SIG-M5 treated with dmso at 0.1 percent for 504 hours (cell line): Measurements from ENCODE around the gene ATP5MK.
A peak's percentile ranks its signal among the peaks of the same experiment; 100 is the strongest.
"Not testable (repeated sequence)": the region's sequence is repeated elsewhere in the genome, so short reads cannot be mapped to it uniquely, and the experiment has no call there.

ENCODE experiments used
- DNase-seq: peaks from one replicate; lab custom pipeline; 2025; ENCODE audit not compliant: unreplicated experiment; lab: John Stamatoyannopoulos, UW

Gene ATP5MK

DNA sequence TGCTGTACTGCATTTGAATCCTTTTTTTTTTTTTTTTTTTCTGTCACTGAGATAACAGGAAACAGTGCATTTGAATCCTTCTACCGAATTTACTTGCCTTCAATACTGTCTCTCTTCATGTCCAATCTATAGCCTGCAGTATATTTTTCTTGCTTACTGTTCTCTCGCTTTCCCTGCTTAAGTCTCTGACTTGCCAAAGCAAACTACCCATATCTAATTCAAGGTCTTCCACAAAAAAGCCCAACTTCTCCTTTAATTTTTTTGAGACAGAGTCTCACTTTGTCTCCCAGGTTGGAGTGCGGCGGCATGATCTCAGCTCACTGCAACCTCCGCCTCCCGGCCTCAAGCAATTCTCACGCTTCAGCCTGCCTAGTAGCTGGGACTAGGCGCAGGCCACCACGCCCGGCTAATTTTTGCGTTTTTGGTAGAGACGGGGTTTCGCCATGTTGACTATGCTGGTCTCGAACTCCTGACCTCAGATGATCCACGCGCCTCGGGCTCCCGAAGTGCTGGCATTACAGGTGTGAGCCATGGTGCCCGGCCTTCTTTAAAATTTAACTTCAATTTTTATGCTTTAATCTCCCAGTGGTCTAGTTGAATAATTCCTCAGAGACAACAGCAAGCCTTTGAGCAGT, 1.0 kb upstream of the ATP5MK start:
- peak; percentile 3 for DNase-seq

DNA sequence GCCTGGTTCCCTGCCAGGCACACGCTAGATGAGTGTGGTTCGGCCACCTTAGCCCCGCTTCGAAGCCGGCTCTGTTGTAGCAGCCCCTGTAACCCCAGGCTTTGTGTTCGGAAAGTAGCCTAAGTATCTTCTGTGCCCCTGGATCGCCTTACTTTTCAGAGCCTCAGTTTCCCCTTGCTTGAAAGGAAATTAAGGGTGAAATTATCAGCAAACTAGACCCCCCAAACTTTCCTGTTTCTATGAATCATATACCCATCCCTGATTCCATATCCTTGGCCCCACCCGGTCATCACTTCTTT, 463 bp upstream of the ATP5MK start:
- DNase-seq = no peak

DNA sequence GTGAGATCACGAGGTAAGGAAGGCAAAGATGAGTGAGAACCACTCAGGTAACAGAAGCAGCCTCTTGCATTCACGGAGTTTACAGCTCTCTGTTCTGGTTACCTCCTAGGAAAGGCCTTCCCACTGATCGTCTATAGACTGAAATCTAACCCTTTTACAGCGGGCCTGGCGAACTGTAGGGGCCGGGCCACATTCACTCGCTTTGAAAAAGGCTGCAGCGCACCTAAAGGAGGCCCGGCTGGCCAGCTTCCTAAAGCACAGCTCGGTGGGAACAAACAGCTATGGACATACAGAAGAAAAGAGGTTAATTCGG, 565 bp downstream of the ATP5MK start:
- no peak for DNase-seq

DNA sequence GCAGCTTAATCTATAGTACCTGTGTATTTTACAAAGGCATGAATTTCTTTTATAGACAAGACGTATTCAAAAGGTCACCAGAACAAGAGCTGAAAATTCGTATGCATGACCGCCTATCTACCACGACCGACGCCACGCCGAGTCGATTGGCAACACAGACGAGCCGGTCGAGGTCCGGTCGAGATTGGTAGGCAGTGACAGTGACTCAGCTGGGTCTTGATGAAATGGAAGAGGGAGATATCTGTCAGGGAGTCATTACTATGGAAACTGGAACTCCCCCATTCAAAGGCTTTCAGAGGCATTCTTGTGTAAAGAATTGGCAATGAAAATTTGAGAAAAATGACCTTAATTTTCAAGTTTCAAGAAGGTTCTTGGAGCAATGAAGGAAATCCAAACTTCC, 2.1 kb downstream of the ATP5MK start:
- no peak for DNase-seq

DNA sequence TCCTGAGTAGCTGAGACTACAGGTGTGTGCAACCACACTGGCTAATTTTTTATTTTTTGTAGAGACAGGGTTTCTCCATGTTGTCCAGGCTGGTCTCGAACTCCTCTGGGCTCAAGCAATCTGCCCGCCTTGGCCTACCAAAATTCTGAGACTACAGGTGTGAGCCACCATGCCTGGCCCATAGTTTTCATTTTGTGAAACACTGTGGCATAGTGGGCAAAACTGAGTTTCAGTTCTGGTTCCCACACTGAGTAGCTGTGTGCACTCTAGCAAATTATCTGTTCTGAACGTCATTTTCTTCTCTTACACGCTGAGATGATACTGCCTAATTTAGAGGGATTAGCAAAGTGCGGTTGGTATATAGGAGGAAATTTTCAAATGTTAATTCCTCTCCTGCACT, 13.5 kb downstream of the ATP5MK start:
- DNase-seq = no peak

DNA sequence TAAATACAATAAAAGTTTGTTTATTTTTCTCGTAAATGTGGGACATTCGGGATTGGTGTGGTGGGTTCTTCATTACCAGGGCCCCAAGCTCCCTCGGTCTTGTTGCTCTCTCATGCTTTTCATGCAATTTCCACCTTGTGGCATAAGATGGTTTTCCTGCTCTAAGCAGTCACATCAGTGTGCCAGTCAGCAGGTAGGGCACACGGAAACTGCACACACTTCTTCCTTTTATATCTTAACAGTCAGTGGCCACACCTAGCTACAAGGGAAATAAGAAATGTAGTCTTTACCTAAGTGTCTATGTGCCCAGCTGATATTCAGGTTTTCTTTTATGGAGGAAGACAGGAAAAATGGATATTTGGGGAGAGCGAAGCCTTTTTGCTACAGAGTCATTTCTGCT, 22.0 kb downstream of the ATP5MK start:
- DNase-seq = no peak

DNA sequence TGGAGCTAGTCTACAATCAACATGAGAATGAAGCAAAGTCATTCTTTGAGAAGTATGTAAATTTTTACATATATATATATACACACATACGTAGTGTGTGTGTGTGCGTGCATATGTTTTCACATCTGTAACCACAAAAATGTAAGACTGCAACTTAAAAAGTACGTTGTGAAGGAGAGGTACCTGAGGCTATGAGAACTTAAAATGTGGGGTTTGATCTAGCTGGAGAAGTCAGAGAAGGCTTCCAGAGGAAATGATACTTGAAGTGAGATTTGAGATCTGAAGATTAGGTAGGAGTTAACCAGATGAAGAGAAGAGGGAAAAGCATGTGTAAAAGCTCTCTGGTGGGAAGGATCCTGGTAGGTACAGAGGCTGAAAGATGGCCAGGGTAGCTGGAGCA, 22.7 kb downstream of the ATP5MK start:
- DNase-seq = no peak

DNA sequence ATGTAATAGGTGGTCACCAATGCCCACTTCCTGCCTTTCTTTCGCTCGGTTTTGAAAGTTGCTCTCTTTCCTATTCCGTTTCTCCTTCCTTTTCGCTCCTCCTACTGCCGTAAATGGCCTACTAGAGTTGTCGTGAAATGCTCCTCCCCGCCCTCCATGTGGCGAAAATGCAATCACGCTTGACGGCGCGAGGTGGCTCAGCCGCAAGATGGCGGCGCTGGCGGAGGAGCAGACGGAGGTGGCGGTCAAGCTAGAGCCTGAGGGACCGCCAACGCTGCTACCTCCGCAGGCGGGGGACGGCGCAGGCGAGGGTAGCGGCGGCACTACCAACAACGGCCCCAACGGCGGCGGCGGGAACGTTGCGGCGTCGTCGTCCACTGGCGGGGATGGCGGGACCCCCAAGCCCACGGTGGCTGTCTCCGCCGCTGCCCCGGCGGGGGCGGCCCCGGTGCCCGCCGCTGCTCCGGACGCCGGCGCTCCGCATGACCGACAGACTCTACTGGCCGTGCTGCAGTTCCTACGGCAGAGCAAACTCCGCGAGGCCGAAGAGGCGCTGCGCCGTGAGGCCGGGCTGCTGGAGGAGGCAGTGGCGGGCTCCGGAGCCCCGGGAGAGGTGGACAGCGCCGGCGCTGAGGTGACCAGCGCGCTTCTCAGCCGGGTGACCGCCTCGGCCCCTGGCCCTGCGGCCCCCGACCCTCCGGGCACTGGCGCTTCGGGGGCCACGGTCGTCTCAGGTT, 28.3 kb downstream of the ATP5MK start, which contains the start of gene TAF5:
TAF5 (plus strand) TSS at position 195 of the 737 bp plus-strand sequence; CDS start at position 209, 14 bp downstream.
- peak; percentile 97 for DNase-seq

DNA sequence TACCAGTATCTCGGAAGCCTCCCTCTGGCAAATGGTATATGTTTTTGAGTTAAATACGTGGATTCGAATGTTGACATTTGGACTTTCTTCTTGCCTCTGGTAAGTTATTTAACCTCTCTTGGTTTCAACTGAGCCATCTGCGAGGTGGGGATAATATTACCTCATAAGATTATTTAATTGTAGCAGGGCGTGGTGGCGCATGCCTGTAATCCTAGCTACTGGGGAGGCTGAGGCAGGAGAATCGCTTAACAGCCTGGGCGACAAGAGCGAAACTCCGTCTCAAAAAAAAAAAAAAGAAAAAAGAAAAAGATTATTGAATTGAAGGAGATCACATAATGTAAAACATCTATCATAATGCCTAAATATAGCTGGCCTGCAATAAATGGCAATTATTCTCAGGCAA, 28.9 kb downstream of the ATP5MK start:
- DNase-seq = no peak

DNA sequence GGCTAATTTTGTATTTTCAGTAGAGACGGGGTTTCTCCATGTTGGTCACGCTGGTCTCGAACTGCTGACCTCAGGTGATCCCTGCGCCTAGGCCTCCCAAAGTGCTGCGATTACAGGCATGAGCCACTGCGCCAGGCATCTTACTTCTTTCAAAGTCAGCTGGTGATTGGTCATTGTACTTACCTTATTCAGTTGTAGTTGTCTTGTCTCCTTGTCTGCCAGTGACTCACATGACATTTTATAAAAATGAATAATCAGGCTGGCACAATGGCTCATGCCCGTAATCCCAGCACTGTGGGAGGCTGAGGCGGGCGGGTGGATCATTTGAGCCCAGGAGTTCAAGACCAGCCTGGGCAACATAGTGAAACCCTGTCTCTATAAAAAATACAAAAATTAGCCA, 35.5 kb downstream of the ATP5MK start:
- DNase-seq = not testable (repeated sequence)

DNA sequence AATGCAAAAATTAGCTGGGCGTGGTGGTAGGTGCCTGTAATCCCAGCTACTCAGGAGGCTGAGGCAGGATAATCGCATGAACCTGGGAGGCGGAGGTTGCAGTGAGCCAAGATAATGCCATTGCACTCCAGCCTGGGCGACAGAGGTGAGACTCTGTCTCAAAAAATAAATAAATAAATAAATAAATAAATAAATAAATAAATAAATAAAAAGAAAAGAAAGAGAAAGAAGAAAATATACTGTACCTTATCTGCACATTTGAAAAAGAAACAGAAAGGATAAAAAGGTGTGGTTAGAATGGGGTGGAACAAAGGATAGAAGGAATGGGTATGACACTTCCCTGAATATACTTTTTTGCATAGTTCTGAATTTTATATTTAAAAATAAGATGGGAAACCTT, 36.8 kb downstream of the ATP5MK start:
- DNase-seq = not testable (repeated sequence)

DNA sequence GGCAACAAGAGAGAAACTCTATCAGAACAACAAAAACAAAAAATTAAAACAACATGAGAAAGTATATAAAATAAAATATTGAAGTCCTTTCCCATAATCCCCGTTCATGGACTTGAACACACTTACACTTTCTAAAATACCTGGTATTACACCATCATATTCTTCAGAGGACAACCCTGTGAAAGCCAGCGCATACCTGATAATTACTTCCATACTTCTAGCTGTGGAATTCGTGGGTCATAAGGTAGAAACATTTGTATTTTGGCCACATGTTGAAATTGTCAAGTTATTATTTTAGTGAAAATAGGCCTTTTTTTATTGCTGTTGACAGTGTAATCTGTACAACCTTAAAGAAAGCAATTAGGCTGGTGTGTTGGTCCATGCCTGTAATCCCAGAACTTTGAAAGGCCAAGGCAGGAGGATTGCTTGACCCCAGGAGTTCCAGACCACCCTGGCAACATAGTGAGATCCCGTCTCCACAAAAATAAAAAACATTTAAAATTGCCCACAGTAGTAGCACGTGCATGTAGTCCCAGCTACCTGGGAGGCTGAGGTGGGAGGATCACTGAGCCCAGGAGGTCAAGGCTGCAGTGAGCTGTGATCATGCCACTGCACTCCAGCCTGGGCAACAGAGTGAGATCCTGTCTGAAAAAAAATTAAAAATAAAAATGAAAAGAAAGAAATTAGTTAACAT, 40.2 kb downstream of the ATP5MK start:
- no peak for DNase-seq

DNA sequence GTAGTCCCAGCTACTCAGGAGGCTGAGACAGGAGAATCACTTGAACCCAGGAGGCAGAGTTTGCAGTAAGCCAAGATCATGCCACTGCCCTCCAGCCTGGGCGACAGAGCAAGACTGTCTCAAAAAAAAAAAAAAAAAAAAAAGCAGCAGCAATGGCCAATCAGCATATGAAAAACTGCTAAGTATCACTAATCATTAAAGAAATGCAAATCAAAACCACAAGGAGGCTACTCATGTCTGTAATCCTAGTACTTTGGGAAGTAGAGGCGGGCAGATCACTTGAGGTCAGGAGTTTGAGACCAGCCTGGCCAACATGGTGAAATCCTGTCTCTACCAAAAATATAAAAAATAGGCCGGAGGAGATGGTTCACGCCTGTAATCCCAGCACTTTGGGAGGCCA, 41.7 kb downstream of the ATP5MK start:
- DNase-seq = not testable (repeated sequence)

DNA sequence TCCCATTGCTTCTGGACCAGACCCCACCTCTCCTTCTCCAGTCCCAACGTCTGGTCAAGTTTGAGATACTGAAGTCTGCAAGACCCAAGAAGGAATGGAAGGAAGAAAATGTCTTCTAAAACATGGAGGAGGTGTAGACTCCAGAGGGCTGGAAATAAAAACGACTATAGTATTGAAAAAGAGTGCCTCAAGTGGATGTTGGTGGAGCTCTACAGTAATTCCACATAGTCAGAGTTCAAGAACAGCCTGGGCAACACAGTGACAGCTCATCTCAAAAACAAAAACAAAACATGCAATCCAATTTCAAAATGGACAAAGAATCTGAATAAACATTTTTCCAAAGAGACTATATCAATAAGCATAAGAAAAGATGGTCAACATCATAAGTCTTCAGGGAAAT, 43.0 kb downstream of the ATP5MK start:
- no peak for DNase-seq

DNA sequence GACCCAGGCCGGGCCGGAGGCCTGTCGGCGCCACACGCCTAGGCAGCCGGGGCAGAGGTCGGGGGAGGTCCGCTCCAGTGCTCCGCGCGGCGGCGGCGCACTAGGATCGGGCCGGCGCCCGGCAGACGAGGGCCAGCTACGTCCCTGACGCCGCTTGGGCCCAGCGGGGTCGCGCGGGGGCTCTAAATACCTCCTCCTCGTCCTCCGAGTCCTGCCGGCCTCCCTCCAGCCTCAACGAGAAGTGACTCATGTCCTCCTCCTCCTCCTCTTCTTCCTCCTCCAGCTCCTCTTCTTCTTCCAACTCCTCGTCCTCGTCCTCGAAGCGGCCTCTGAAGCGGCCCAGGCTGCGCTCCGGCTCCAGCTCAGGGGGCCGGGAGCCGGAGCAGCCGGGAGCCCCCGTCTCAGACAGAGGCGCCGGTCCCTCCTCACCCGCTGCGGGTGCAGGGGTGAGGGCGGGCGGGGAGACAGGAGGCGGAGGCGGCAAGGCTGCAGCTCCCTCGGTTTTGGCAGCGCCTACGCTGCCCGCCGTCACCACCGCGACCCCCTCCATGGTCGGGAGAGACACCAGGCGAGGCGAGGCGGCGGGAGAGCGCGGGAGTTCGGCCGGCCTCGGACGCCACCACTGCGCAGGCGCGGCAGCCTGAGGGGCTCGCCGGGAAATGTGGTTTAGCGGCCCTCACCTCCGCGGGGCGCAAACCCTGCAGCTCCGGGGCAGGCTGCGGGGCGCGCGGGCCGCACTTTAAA, 45.6 kb downstream of the ATP5MK start, which contains the start of gene PCGF6:
PCGF6 (minus strand) TSS at position 624 of the 744 bp plus-strand sequence; CDS start at position 550, 74 bp downstream.
- peak; percentile 55 for DNase-seq

DNA sequence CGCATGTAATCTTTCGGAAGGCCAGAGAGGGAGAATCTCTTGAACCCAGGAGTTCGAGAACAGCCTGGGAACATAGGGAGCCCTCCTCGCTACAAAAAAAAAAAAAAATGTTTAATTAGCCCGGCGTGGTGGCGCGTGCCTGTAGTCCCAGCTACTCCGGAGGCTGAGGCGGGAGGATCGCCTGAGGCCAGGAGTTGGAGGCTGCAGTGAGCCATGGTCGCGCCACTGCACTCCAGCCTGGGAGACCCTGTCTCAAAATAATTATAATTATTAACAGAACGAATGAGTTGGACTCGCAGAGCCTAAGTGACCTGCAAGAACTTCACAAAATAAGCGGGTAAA, 46.1 kb downstream of the ATP5MK start:
- DNase-seq = no peak
